ENCODE data around the gene UCMA.

GRCh38 chr10:13184276-13184675 is 49.9 kb downstream of the UCMA start:
- TF ChIP-seq CTCF (IDR thresholded peaks at IDR 0.05; ENCODE audit: insufficient read depth, low read depth, low read length): no peak
- no peak for TF ChIP-seq EZH2 (IDR thresholded peaks at IDR 0.05; ENCODE audit: insufficient read depth, low read length)

Data from astrocyte (in vitro differentiated cells and primary cell).